Fibroblast of skin of left biceps (primary cell): ENCODE data around the gene MTCL1.

Experiments used
- DNase-seq, 2 experiments: peaks; one replicate each; pipeline ENCODE4 v3.0.0-alpha.2; 2013; ENCODE audit warnings: low read depth in 2 of 2

Gene MTCL1

DNA sequence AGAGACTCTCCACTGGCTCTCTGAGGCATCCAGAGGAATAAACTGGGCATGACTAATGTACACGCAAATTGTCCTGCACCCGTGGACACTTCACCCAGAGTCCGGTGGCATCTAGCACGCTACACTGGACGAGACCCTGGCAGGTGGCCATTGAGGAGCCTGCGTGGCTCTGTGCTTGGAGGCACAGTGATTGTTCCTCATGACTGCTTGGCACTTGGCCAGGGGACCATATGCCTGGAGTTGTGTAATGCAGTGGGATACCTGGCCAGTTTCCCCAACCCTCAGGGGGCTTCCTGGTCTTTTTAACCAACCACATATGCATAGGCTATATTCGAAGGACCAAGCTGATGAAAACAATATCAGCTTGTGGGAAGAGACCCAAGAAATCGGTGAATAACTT lies 66.6 kb downstream of the MTCL1 start:
- DNase-seq = peak in 1 of 2 experiments; percentile 46

DNA sequence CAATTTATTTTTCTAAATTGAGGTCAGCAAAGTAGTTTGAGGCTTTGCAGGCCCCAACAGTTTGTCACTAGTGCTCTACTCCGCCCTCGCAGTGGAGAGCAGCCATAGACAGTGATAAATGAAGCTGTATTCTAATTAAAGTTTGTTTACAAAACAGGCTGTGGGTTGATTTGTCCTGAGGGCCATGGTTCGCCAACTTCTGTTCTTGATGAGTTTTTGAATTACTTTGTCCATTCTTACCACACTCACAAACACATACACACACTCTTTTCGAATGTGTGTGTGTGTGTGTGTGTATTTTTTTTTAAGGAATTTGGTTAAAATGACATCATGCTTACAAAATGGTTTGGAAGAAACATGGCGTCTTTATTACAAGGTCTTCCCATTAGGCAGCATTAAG lies 68.6 kb downstream of the MTCL1 start:
- DNase-seq = no peak

DNA sequence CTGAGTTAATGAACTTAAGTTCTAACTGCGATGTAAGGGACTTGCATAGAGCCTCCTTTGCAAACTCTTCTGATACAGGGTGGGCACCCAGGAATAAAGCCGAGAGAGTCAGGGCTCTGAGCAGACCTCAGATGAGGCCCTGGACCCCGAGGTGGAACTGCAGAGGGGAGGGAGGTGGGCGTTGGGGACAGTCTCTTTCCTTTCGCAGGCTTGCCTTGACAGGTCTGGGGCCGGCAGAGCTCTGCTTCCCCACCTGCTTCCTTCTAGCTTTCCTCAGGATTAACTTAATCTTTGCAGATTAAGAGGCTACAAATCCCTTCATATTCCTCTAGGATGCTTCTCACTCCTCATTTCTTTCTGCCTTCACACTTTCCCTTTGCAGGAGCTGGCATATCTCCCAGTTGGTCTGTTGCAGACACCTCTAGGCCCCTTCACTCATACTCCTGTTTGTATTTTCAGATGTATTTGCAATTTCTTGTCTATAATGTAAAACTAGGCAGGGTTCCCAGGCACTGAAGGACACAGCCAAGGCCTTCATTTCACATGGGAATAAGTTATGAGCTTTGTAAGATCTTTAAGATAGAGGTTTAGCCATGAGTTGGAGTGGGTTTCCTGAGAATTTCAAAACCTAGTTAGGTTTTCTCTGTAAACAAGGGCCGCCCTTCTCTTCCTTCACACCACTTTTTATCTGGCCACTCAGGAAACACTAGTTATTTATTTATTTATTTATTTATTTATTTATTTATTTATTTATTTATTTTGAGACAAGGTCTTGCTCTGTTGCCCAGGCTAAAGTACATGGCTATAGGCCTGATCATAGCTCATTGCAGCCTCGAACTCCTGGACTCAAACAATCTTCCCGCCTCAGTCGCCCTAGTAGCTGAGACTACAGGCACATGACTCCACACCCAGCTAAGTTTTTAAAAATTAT lies 70.9 kb downstream of the MTCL1 start:
- DNase-seq = no peak

DNA sequence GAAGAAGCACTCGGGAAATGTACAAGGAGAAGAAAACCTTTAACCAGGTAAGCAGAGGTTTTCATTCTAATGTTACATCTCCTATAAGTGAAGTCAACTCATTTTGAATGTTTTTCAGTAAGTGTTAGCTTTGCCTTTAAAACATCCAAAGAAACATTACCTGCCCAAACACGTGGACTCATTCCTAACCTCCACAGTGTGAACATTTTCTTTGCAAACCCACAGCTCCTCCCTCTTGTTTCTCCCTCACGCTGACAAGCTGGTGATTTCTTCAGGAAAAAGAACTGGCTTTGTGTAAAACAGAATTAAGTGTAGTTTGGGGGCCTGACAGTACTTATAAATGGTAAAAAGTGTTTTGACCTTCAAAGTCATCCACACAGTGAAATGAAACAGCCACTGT lies 72.5 kb downstream of the MTCL1 start:
- DNase-seq = no peak

DNA sequence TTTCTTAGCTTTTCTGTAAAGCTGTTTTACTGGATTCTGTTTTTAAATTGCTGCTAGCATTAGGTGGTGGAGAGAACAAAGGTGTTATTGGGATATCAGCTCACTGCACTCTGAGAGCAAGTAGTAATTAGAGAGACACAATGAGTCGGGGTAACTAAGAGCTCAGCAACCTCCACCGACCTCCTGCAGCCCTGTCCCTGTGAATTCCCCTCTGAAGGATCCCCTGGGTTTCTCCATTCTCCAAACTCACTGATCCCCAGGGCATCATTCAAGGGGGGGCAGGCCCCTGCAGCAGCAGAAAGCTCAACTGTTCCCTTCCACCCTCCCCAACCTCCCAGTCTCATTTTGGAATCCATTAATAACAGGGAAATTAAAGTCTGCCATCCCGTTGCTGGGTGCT lies 73.0 kb downstream of the MTCL1 start:
- no peak for DNase-seq

DNA sequence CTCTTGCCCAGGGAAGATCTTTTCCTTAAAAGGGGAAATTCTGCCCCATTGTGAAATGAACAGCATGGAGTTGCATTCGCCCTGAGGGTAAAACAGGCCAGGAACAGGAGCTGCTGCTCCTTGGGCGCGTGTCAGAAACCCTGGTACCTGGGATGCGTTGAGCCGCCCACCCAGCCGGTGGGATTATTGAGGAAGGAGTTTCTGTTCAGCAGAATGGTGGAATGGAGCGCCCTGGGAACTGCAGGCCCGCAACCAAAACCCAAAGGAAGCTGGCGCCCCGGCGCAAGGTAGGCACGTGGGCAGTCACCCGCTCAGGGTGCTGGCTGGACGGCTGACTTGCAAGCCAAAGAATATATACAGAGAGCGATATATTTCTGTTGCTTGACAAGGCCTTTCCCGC lies 73.5 kb downstream of the MTCL1 start:
- DNase-seq = no peak

DNA sequence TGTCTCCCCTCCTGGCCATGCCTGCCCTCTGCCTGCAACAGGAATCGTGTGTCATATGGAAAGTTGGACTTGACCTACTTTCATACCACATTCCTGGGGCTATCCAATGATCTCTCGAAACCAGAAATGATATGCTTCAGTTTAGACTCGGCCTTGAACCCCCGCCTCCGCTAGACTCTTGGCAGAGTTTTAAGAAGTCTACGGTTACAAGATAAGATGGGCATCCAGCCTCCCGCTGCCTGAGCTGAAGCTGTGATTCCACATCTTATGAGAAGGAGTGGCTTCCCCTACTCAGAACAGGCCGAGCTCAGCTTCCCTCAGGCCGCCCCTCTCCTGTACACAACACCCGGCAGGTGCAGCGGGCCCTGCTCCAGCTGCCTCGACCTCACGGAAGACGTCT lies 73.9 kb downstream of the MTCL1 start:
- no peak for DNase-seq

DNA sequence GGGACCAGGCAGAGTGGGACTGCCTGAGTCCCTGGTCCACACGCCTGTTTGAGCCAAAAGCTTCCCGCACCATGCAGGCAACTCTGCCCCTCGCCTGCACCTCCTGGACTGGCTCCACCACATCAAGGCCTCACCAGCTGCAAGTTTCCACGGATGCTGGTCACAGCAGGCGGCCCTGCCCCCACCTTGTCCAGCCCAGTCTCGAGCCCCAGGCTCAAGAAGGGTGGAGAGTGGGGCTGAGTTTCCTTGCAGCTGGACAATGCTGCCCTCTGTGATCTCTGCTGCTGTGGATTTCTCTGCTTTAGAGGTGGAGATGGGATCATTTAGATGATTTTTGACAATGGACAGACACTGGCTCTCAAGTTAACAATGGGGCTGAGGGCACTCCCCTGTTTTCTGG lies 74.9 kb downstream of the MTCL1 start:
- DNase-seq = no peak

DNA sequence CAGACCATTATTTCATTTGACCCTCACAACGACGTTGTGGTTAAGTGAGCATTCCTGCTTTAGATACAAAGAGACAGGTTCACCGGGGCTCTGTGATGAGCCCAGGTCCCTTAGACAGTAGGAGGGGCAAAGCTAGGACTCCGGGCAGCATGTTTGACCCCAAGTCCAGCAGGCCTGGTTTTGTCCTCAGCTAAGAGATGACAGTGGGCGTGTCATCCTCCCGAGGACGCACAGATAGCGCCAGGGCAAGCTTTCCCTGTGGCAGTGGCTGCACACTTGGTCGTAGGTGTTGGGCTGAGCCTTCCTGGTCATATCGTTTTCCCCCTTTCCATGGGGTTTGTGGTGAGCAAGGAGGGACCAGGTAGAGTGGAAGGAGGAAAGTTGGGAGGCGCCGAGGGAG lies 76.3 kb downstream of the MTCL1 start:
- no peak for DNase-seq

DNA sequence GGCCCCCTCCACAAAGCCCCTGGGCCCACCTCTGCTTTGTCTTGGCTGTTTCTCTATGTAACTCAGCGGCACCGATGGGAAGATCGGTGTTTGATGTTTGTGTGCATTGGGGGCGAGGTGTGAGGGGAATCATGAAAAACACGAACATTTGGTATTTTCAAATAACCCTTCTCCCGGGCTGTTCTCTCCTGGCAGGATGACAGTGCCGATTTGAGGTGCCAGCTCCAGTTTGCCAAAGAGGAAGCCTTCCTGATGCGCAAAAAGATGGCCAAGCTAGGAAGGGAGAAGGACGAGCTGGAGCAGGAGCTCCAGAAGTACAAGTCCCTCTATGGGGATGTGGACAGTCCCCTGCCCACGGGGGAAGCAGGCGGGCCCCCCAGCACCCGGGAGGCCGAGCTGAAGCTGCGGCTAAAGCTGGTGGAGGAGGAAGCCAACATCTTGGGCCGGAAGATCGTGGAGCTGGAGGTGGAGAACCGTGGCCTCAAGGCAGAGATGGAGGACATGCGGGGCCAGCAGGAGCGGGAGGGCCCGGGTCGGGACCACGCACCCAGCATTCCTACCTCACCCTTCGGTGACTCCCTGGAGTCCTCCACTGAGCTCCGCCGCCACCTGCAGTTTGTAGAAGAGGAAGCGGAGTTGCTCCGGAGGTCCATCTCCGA lies 78.1 kb downstream of the MTCL1 start:
- DNase-seq = no peak

DNA sequence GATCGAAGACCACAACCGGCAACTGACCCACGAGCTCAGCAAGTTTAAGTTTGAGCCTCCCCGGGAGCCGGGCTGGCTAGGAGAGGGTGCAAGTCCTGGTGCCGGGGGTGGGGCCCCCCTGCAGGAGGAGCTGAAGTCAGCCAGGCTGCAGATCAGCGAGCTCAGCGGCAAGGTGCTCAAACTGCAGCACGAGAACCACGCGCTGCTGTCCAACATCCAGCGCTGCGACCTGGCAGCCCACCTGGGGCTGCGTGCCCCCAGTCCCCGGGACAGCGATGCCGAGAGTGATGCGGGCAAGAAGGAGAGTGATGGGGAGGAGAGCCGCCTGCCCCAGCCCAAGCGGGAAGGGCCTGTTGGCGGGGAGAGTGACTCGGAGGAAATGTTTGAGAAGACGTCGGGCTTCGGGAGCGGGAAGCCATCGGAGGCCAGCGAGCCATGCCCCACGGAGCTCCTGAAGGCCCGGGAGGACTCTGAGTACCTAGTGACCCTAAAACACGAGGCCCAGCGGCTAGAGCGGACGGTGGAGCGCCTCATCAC lies 78.7 kb downstream of the MTCL1 start:
- no peak for DNase-seq

DNA sequence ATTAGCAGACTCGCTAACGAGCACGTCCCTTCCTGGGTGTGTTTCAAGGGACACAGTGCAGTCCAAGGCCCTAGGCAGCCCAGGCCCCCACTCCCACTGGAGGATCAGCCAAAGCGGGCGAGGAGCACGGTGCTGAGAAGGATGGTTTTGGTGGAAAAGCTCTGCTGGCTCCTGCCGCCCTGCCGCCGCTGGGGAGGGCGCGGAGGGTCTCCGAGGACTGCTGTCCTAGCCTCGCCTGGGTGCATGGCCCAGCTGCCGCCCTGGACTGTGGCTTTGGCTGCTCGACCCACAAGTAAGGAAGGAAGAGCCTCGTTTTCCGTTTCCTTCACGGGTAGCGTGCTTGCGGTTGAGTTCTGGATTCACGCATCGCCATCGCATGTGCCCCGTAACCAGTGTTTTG lies 79.9 kb downstream of the MTCL1 start:
- no peak for DNase-seq

DNA sequence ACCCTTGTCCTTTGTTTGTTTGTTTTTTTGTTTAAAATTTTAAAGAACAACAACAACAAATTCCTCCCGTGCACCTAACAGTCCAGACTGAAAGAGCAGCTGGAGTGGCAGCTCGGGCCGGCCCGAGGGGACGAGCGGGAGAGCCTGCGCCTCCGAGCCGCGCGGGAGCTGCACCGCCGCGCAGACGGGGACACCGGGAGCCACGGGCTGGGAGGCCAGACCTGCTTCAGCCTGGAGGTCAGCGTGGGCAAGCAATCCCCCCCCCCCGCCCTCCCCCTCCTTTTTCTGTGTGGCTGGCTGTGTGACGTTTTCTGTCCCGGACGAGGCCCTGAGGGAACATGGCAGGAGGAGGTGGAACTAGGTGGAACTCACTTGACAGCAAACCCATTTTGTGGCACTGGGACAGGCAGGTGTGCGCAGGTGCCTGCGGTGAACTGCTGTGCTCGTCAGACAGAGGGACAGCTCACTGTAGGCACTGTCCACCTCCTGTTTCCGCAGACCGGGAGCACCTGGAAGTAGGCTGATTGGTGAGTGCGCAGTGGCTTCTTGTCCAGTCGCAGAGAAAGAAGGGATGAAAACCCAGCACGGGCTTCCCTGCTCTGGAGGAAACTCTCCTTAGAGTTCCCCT lies 80.6 kb downstream of the MTCL1 start:
- no peak for DNase-seq

DNA sequence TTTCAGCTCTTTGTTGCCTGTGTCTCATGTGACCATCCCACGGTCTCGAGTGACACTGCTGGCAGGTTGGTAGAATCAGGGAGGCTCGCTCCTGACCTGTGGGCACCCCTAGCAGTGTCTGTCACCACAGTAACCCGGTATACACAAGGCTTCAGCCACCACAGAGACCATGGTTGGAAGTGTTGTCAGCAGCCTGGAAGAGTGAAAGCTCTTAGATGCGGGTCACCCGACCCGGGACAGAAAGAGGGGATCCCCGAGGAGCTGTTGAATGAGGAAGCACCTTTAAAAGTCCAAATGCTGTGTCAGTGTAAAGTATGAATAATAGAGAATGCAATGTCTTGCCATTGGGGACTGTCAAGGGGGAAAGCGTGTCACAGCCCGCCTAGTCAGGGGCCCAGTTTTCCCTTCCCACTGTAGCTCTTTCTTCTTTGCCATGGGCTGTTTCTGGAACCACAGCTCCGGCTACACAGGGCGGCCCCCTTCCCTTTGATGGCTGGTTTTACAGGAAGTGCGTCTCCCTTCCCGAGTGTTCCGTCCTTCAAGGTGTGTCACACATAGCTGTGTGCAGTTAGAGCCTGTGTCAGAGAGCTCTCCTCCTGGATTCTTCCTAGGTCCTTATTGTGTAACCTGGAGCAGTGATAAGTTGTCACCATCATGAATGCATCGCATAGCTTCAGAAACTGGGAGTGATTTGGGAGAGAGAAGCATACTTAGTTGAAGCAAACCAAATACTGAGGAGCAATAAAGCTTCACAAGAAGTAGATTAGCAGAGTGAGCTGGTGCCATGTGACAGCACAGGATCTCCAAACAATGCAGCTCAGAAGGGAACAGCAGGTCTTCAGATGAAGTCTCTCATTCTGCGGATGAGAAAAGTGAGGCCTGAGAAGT lies 81.4 kb downstream of the MTCL1 start:
- DNase-seq = no peak

DNA sequence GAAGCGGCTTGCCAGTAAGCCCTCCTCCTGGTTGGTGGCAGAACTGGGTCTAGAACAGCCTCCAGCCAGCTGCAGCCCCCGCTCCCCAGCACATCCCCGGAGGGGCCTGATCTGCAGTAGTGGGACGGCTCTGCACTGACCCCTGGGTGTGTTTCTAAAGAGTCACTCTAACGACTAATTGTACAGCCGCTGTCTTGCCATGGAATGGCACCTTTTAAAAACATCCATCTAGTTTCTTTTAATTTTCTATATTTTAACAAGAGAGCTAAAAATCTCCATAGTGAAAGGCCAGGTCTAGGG lies 82.0 kb downstream of the MTCL1 start:
- no peak for DNase-seq

DNA sequence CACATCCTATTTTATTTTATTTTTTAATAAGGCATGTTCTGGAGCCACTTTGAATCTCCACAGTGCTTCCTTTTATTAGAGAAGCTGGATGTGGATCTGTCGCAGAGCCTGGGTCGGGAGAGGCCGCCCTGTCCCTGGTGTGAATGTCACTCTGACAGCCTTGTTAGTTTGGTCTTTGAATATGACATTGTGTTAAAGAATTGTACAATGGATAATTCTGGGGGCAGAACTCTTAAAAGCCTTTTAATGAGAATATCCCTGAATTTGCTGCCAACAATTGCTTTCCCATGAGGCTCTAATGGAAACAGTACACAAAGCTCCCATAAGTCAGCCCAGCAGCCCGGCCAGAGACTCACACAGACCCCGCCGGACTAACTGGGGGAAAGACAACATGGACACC lies 82.4 kb downstream of the MTCL1 start:
- DNase-seq = no peak

DNA sequence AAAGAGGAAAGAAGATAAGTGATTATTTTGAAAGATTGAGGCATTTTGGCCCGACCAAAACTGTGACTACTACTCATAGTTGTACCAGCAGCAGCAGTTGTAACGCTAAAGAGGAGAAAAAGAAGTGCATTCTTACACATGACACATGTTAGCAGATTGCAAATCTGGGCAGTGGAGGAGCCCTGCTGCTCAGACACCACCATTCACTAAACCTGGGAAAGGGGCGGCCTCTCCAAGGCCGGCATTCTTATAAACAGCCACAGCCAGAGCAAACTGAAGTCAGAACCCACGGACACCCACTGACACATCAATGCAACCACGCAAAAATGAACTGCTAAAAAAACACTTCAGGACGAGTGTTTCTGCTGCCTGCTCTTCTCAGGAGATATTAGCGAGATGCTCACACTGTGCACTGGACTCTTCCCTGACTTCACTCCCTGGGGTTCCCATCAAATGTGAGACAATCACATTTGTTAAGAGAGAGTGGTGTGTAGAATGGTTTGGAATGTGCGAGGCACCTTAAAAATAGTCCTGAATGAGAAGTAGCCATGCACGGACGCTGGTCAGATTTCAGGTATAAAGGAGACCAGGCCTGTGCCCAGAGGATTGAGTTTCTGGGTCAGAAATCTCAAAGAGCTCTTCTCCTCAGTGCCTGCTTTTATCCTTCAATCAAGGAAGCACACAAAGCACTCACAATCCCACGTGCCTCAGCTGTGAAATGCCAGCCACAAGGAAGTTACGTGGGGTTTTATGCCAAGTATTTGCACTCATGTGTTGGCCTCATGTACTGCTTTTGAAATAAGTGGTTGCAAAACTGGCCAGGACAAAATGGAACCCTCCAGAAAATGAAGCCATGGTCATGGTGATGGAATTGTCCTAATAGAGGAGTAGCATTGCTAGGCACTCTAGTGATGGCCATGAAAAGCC lies 83.4 kb downstream of the MTCL1 start:
- no peak for DNase-seq

DNA sequence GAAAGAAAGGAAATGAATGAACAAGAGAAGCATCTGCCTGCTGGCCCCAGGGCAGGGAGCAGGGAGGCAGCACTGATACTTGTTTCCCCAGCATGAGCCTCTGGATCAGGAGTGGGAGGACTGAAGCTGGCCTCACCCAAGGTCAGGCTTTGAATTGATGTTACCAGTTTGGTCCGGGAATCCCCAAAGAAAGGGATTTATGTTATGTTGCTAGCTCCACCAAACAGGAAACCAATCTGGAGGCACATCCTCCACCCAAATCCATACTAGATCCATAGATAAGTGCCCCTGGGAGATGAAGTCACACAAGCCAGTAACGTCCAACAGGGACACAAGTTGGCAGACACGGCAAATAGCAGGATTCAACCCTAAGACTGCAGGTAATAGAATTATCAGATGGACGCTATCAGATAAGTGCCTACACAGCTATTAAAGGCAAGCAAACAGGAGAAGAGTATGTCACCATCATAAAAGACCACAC lies 85.9 kb downstream of the MTCL1 start:
- no peak for DNase-seq

DNA sequence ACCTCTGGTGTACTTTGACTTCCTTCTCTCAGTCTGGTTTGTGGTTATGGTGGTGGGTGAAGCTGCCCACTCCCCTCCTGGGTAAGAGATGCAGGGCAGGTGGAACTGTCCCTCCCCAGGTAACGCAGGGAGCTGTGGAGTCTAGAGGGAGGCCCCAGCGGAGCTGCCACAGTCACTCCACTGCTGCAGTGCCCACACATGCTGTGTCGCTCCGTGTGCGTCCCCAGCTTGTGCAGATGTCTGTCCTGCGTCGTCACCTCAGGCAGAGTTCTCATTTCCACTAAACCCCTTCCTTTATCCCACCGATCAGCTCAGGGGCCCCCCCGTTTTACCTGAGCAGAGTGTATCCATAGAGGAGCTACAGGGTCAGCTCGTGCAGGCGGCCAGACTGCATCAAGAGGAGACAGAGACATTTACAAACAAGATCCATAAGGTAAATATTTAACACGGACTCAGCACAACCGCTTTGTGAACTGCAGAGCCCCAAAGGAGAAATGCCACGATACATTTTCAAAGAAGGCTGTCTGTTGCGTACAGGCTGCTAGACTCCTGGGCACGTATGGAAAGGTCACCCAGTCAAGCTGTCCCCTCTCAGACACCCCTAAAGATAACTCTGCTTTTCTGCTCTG lies 87.4 kb downstream of the MTCL1 start:
- DNase-seq = no peak
